SHP77 (cell line): ENCODE measurements around the gene ZFR2.

Source experiments
- DNase-seq, 2 experiments: peaks; one replicate each; lab custom pipeline; 2025; lab: John Stamatoyannopoulos, UW

The ZFR2 gene

GRCh38 chr19:3813473-3814392, 55.1 kb downstream of the ZFR2 start:
- no peak for DNase-seq

- DNase-seq: no peak
Measured at GRCh38 chr19:3810708-3811355, 58.0 kb downstream of the ZFR2 start.

- no peak for DNase-seq
Measured at GRCh38 chr19:3809881-3810707, 58.7 kb downstream of the ZFR2 start.

GRCh38 chr19:3808420-3809143, 60.3 kb downstream of the ZFR2 start:
- DNase-seq: no peak

- DNase-seq: no peak
Measured at GRCh38 chr19:3807574-3808354, 61.1 kb downstream of the ZFR2 start.

GRCh38 chr19:3807131-3807480, 61.7 kb downstream of the ZFR2 start:
- DNase-seq: no peak

- DNase-seq: no peak
Measured at GRCh38 chr19:3805859-3806258, 63.0 kb downstream of the ZFR2 start.

GRCh38 chr19:3804429-3804828, 64.4 kb downstream of the ZFR2 start:
- DNase-seq: no peak

GRCh38 chr19:3803986-3804385, 64.9 kb downstream of the ZFR2 start:
- DNase-seq: no peak

GRCh38 chr19:3803114-3803888, 65.5 kb downstream of the ZFR2 start:
- DNase-seq: no peak

GRCh38 chr19:3801412-3802096, 67.3 kb downstream of the ZFR2 start:
- DNase-seq: no peak

GRCh38 chr19:3800996-3801395, 67.8 kb downstream of the ZFR2 start:
- no peak for DNase-seq

- DNase-seq: no peak
Measured at GRCh38 chr19:3798137-3798536, 70.7 kb downstream of the ZFR2 start.

- DNase-seq: no peak
Measured at GRCh38 chr19:3796358-3796757, 72.5 kb downstream of the ZFR2 start.

- no peak for DNase-seq
Measured at GRCh38 chr19:3793799-3794198, 75.0 kb downstream of the ZFR2 start.

- no peak for DNase-seq
Measured at GRCh38 chr19:3792114-3792513, 76.7 kb downstream of the ZFR2 start.

- DNase-seq: no peak
Measured at GRCh38 chr19:3790941-3791340, 77.9 kb downstream of the ZFR2 start.

GRCh38 chr19:3790209-3790734, 78.6 kb downstream of the ZFR2 start:
- no peak for DNase-seq

GRCh38 chr19:3788996-3789778, 79.7 kb downstream of the ZFR2 start:
- DNase-seq: no peak
